ENCODE results near the gene RALGAPB.
"Not testable (repeated sequence)": the region's sequence is repeated elsewhere in the genome, so short reads cannot be mapped to it uniquely, and the experiment has no call there.

The RALGAPB gene

DNA sequence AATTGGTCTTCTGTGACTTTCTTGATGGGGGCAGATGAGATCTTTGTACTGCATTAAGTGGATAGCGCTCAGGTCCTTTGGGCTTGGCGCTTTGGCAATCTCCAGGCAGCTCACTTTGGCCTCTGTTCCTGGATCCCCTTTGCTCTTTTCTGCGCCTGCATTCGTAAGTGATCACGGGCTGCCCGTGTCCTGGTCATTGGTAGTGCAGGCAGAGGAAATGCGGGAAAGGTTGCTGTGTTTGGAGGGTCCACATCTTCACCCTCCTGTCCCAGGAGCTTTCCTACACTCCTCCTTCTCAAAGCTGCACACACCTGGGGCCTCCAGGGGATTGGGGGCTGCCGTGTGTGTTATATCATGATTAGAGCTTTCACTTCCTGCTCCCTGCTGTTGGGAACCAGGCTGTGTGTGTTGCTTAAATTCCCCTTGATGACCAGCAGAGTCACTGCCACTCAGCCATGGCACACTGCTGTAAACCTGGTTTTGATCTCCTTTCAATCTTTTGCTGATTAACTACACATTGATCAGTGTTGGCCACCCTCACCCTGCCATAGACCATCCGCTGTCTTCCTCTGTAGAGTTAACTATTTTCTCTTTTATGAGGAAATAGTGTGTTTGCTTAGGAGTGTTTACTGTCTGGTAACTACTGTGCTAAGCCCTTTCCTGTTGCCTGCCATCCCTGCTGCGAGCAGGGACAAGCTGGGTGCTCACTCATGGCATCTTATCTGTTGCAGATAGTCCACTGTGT is 24.5 kb upstream of the RALGAPB start:
- DNase-seq = no peak

GRCh38 chr20:38449046-38449445 is 23.6 kb upstream of the RALGAPB start:
- DNase-seq = no peak

GRCh38 chr20:38450412-38450975 is 22.1 kb upstream of the RALGAPB start:
- no peak for DNase-seq

GRCh38 chr20:38452880-38453624 is 19.6 kb upstream of the RALGAPB start:
- DNase-seq = no peak

DNA sequence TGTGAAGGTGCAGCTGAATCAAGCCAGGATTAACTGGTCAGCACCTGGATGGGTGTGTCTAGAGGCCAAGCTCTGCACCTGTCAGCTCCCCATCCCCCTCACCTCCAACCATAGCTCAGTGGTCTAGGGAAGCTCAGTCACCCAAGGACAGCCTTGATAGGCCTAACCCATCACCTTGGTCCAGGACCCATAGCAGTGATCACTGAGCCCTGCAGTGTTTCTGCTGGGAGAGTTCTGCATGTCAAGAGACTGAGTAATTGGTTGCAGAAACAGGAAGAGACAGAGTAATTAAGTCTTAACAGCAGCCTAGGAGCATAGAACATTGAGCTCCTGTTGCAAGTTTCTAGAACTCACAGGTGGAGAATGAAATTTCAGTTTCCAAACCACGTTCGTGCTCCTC is 18.7 kb upstream of the RALGAPB start:
- DNase-seq = no peak

- DNase-seq = no peak
Observed at GRCh38 chr20:38454556-38455473, 17.8 kb upstream of the RALGAPB start.

DNA sequence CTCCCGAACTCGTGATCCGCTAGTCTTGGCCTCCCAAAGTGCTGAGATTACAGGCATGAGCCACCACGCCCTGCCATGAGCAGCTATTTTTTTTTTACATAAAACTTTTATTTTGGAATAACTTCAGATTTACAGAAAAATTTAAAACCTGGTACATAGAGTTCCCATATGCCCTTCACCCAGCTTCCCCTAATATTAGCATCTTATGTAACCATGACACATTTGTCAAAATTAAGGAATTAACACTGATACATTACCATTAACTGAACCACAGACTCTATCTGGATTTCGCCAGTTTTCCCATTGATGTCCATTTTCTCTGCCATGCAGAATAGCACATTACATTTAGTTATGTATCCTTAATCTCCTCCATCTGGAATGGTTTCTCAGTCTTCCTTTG is 14.3 kb upstream of the RALGAPB start:
- DNase-seq = no peak

DNA sequence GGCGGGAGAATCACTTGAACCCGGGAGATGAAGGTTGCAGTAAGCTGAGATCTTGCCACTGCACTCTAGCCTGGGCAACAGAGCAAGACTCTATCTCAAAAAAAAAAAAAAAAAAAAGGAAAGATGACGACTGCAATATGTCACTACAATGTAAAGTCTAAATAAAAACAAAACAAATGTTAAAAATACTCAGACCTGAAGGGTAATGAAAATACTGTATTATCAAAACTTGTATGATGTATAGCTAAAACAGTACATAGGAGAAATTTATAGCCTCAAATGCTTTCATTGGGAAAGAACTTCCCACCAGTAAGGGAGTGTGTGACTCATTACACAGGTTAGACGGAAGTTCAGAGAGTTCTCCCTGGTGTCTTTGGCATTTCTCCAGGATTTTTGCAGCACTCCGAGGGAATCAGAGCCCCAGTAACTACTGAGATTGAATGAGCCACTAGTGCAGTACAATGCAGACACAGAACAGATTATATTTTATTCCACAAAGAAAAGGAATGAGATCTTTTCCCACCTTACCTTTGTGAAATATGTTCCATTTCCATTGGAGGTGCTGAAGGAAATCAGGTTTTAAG is 12.5 kb upstream of the RALGAPB start:
- no peak for DNase-seq

- not testable (repeated sequence) for DNase-seq
Observed at GRCh38 chr20:38460631-38461030, 12.0 kb upstream of the RALGAPB start.

DNA sequence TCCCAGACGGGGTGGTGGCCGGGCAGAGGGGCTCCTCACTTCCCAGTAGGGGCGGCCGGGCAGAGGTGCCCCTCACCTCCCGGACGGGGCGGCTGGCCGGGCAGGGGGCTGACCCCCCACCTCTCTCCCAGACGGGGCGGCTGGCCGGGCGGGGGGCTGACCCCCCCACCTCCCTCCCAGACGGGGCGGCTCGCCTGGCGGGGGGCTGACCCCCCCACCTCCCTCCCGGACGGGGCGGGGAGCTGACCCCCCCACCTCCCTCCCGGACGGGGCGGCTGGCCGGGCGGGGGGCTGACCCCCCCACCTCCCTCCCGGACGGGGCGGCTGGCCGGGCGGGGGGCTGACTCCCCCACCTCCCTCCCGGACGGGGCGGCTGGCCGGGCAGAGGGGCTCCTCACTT is 11.5 kb upstream of the RALGAPB start:
- not testable (repeated sequence) for DNase-seq

- not testable (repeated sequence) for DNase-seq
Observed at GRCh38 chr20:38461569-38461968, 11.1 kb upstream of the RALGAPB start.

- DNase-seq = no peak
Observed at GRCh38 chr20:38466171-38466570, 6.5 kb upstream of the RALGAPB start.

DNA sequence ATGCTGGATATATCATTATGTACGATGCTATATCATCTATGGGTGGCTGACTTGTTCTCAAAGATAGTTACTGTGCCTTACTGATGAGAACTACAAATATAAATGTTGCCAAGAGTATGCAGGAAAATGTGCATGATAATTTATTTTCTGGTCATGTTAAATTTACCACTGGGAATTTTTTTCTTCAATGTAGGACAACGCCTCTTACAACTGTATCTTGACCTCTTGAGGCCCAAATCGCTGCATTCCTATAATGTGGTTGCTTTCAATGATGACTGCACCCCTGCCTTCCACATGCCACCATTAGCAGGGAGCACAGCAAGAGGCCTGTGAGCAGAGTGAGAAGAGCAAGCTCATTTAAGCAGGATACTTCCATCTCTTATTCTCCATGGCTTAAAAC is 5.7 kb upstream of the RALGAPB start:
- DNase-seq = no peak

DNA sequence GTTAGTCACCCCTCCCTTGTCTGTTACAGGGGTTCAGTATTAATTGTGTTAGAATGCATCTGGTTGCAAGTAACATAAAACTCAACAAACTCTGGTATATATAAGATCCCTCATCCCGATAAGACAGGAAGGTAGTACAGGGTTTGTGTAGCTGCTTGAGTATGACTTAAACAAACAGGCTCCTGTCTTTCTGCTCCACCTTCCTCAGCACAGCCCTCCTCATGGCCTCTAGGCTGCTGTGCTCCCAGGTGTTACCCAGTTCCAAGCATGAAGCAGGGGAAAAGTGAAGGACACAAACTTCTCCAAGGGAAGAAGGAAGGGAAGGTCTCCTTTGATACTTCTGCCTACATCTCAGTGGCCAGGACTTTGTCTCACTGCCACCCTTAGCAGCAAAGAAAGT is 1.4 kb upstream of the RALGAPB start:
- DNase-seq = no peak

DNA sequence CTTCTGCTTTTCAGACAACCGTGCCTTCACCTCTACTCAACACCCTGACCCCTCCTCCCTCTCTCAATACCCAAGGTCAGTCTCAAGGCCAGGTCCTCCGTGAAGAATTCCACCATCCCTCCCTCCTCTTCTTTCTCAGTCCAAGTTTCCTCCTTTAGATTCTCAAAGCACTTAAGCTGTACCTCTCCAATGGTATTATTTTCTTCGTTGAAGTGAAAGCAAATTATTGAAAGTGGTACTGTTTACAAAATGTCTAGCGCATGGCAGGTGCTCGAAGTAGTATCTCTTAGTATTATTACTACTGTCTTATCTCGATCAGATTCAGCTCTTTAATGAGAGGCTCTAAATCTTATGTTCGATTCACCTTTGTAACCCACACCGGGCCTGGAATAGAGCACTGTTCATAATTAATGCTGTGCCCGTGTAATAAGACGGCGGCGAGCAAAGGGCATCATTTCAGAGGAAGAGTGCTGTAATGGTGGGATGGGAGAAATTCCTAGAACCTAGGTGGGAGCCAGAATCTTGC is 593 bp upstream of the RALGAPB start:
- no peak for DNase-seq

- no peak for DNase-seq
Observed at GRCh38 chr20:38473367-38473795, 738 bp downstream of the RALGAPB start.

DNA sequence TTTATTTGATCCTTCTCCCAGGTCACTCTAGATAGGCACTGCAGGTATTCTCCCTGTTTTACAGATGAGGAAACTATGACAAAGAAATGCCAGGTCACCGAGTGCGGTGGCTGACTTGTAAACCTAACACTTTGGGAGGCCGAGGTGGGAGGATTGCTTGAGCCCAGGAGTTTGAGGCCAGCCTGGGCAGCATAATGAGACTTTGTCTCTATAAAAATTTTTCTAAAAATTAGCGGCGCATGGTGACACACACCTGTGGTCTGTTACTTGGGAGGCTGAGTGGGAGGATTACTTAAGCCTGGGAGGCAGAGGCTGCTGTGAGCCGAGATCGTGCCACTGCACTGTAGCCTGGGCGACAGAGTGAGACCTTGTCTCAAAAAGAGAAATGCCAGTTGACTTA is 5.1 kb downstream of the RALGAPB start:
- DNase-seq = no peak

DNA sequence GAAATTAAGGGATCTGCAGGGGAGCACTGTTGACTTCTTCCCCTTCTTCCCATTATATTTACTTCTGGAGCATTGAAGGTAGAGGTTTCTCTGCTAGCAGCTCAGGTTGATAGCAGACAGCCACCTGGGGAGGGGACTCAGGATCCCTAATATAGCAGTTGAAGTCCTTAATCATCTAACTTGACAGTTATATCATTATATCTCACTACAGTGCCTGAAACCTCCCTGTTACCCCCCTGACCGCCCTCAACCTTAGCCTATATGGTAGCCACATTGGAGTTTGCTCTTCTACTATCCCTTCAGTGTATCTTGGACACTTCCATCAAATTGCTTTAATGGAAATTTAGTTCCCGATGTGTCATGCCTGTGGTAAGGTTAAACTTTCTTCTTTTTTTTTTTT is 7.0 kb downstream of the RALGAPB start:
- no peak for DNase-seq

GRCh38 chr20:38485041-38485440 is 12.4 kb downstream of the RALGAPB start:
- no peak for DNase-seq

GRCh38 chr20:38489181-38489580 is 16.5 kb downstream of the RALGAPB start:
- no peak for DNase-seq

DNA sequence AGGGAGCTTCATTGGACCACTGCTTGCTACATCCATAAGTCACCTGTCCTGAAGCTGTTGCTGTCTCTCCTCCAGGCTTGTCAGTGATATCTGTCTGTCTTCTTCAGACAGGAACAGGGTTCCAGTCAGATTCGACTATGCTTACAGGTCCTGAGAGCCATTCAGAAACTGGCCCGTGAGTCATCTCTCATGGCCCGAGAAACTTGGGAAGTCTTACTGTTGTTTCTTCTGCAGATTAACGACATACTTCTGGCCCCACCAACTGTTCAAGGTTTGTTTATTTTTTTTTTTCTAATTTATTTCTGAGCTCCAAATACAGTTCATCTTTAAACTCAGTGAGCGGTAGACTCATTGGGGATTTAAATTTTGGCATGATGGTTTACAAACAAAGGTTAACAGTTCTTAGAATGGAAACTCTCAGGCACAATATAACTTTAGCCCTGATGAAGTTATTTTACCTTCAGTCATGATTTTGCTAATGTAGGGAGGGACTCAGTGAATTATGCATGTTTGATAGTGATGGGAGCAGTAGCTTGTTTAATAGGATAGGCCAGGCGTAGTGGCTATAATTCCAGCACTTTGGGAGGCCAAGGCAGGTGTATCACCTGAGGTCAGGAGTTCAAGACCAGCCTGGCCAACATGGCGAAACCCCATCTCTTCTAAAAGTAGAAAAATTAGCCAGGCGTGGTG is 24.7 kb downstream of the RALGAPB start:
- DNase-seq = no peak

- no peak for DNase-seq
Observed at GRCh38 chr20:38498909-38499308, 26.3 kb downstream of the RALGAPB start.

All from GDM1 (cell line).